Panc1 (cell line): ENCODE data around the gene MYCBPAP. TPM values are rescaled to one million over a fixed set of nuclear protein-coding genes. Genes with fewer than 3 reads are reported as not detected.

Source experiments
- ATAC-seq: fragments of 200-7000 bp; cut with Tn5 transposase; 2 replicates; pipeline ENCODE4 v1.9.1; 2020; ENCODE audit warnings: mild to moderate bottlenecking, moderate library complexity
- BruUV-seq: library from RNA; stranded (reverse); fragments of 400-500 nt; replicated peaks from 2 replicates; lab custom pipeline; 2021; lab: Mats Ljungman, UMichigan
- CTCF ChIA-PET: fragments of 300-600 bp; sonication (Branson Sonifier 250); formaldehyde crosslinking; loops from one replicate; lab custom pipeline; 2022; ENCODE audit warnings: antibody characterized with exemption; lab: Charles Lee
- POLR2A ChIA-PET: fragments of 300-600 bp; sonication (Branson Sonifier 250); formaldehyde crosslinking; loops from one replicate; lab custom pipeline; 2022; ENCODE audit warnings: antibody characterized with exemption; lab: Charles Lee
- DNase-seq: peaks from one replicate; pipeline ENCODE4 v3.0.0-alpha.2; 2010; ENCODE audit warnings: low read depth, low spot score
- H3K27ac ChIP-seq: 2 replicates; pipeline ENCODE4 v1.5.1; 2011; ENCODE audit warnings: mild to moderate bottlenecking, low read length, inconsistent platforms
- H3K27me3 ChIP-seq: fragments of 200-500 bp; sonication (Bioruptor generic); 2 replicates; pipeline ENCODE4 v1.6.0; 2014; ENCODE audit warnings: low read length, inconsistent platforms; ENCODE audit not compliant: control insufficient read depth, insufficient read depth
- H3K36me3 ChIP-seq: fragments of 200-500 bp; sonication (Bioruptor generic); 2 replicates; pipeline ENCODE4 v1.5.1; 2014; ENCODE audit warnings: inconsistent platforms, mild to moderate bottlenecking, low read length, moderate library complexity; ENCODE audit not compliant: control insufficient read depth, insufficient read depth
- H3K4me1 ChIP-seq: 2 replicates; pipeline ENCODE4 v1.5.1; 2011; ENCODE audit warnings: inconsistent platforms, mild to moderate bottlenecking, low read length, moderate library complexity; ENCODE audit not compliant: control insufficient read depth, insufficient read depth
- H3K4me3 ChIP-seq, 2 experiments: 2 replicates each; pipeline ENCODE4 v1.5.1; 2011 to 2012; ENCODE audit warnings: low read depth in 2 of 2, low read length in 2 of 2, mild to moderate bottlenecking in 2 of 2, inconsistent platforms in 1 of 2, moderate library complexity in 1 of 2
- H3K9me3 ChIP-seq: fragments of 200-500 bp; sonication (Bioruptor generic); 2 replicates; pipeline ENCODE4 v1.5.1; 2014; ENCODE audit warnings: low read depth, mild to moderate bottlenecking, inconsistent platforms, low read length, moderate library complexity; ENCODE audit not compliant: control insufficient read depth, insufficient read depth
- POLR2AphosphoS5 ChIP-seq: IDR thresholded peaks from 2 replicates; pipeline ENCODE4 v1.6.1; 2012; ENCODE audit warnings: mild to moderate bottlenecking, low read depth, low read length, moderate library complexity
- SIN3A ChIP-seq: IDR thresholded peaks from 2 replicates; pipeline ENCODE4 v1.6.1; 2012; ENCODE audit warnings: low read depth, mild to moderate bottlenecking, low read length, moderate library complexity, borderline replicate concordance; ENCODE audit not compliant: insufficient read depth
- TCF7L2 ChIP-seq: IDR thresholded peaks from 2 replicates; pipeline ENCODE4 v1.6.1; 2011; ENCODE audit warnings: mild to moderate bottlenecking, low read depth, low read length, inconsistent platforms
- in situ Hi-C: cut with HindIII; loops from 2 replicates; pipeline ENCODE4 v1.10.0; 2016; ENCODE audit warnings: low sequenced_read_pairs, low pct_unique_long_range_greater_than_20kb
- intact Hi-C: fragments of 100-400 bp; cut with micrococcal nuclease; formaldehyde crosslinking; loops from one replicate; pipeline ENCODE4 v1.10.0; 2022; ENCODE audit not compliant: unreplicated experiment
- total RNA-seq: library from RNA; stranded (reverse); gene quantifications from one replicate; pipeline ENCODE4 v1.2.1, GENCODE V29; 2021; ENCODE audit not compliant: unreplicated experiment
- TF ChIP-seq, protein P1 (sequence below), 2 experiments: IDR thresholded peaks; 2 replicates each; pipeline ENCODE4 v1.6.1; 2011 to 2012; ENCODE audit warnings: low read depth in 2 of 2, control low read depth in 1 of 2, low read length in 1 of 2, mild to moderate bottlenecking in 1 of 2, moderate library complexity in 1 of 2; ENCODE audit not compliant: insufficient read depth in 1 of 2
- TF ChIP-seq, protein P2 (sequence below): fragments of 450-650 bp; IDR thresholded peaks from 2 replicates; pipeline ENCODE4 v1.5.1; 2017; ENCODE audit warnings: mild to moderate bottlenecking

The MYCBPAP gene
- total RNA-seq, 1 experiment from 2014 or later, result 2.2 TPM

DNA sequence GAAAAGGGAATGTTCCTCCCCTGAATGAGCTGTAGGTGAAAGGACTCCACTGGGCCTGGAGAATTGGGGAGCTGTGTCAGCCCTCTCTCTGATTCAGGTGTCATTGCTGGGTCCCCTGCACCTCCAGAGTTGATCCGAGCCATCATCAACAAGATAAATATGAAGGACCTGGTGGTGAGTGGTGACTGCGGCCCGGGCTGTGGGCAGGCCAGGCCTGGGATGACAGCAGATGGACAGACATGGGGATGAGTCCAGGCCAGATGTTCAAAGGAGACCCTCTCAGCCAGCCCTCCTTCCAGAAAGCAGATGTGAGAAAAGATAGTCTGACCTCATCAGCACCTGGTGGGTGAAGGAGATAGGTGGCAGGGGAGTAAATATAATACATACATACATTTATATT is 44.1 kb upstream of the MYCBPAP start:
- no peaks in the 10 kb centered on the region for H3K4me1 ChIP-seq
- H3K36me3 ChIP-seq, result no peaks in the 10 kb centered on the region
- no peak overlapping the region for H3K4me3 ChIP-seq
- DNase-seq (no peak), ATAC-seq (no peak)
- no peaks in the 10 kb centered on the region for H3K27me3 ChIP-seq
- no peak overlapping the region for H3K27ac ChIP-seq
- intact Hi-C loops (no loop called here), in situ Hi-C loops (no loop called here)
- no peaks in the 10 kb centered on the region for H3K9me3 ChIP-seq
- ChIA-PET POLR2A (no interaction called here), CTCF (interaction anchor here (0.7 kb wide), 1 partner anchor 11 kb away, joined by 3 read pairs; no protein-coding TSS in a partner anchor)
- no TSS peak for BruUV-seq
- TF ChIP-seq, protein P1, sequence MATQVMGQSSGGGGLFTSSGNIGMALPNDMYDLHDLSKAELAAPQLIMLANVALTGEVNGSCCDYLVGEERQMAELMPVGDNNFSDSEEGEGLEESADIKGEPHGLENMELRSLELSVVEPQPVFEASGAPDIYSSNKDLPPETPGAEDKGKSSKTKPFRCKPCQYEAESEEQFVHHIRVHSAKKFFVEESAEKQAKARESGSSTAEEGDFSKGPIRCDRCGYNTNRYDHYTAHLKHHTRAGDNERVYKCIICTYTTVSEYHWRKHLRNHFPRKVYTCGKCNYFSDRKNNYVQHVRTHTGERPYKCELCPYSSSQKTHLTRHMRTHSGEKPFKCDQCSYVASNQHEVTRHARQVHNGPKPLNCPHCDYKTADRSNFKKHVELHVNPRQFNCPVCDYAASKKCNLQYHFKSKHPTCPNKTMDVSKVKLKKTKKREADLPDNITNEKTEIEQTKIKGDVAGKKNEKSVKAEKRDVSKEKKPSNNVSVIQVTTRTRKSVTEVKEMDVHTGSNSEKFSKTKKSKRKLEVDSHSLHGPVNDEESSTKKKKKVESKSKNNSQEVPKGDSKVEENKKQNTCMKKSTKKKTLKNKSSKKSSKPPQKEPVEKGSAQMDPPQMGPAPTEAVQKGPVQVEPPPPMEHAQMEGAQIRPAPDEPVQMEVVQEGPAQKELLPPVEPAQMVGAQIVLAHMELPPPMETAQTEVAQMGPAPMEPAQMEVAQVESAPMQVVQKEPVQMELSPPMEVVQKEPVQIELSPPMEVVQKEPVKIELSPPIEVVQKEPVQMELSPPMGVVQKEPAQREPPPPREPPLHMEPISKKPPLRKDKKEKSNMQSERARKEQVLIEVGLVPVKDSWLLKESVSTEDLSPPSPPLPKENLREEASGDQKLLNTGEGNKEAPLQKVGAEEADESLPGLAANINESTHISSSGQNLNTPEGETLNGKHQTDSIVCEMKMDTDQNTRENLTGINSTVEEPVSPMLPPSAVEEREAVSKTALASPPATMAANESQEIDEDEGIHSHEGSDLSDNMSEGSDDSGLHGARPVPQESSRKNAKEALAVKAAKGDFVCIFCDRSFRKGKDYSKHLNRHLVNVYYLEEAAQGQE (IDR thresholded peaks at IDR 0.05; ENCODE audit: insufficient read depth in 1 of 2, low read depth in 2 of 2, low read length in 1 of 2), result no peak
- no peak for TF ChIP-seq POLR2AphosphoS5

DNA sequence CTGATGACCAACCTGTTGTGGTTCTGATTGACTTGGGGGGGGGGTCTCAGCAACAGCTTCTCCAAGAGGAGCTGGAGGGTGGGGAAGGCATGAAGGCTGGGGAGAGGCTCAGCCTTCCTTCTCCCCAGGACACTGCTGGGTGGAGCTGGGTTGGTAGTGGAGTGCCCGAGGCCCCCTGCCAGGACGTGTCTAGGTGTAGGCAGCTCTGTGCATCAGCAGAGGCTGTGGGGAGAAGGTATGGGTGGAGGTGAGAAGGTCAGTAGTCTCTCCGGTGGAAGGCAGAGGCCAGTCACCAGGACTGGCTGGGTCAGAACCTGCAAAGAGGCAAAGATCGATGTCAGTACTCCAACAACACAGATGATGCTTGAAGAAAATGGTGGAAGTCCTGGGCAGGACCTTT is 43.5 kb upstream of the MYCBPAP start:
- Histone ChIP-seq H3K36me3 (no peaks in the 10 kb centered on the region), H3K4me3 (no peak overlapping the region), H3K27ac (no peak overlapping the region), H3K27me3 (no peaks in the 10 kb centered on the region), H3K4me1 (no peaks in the 10 kb centered on the region), H3K9me3 (no peaks in the 10 kb centered on the region)
- DNase-seq (no peak), ATAC-seq (no peak)
- POLR2A ChIA-PET, result no interaction called here
- CTCF ChIA-PET, result interaction anchor here (0.7 kb wide), 1 partner anchor 11 kb away, joined by 3 read pairs; no protein-coding TSS in a partner anchor
- BruUV-seq, result no TSS peak
- intact Hi-C loops, result no loop called here
- in situ Hi-C loops, result no loop called here
- TF ChIP-seq POLR2AphosphoS5 (no peak), SIN3A (no peak), TCF7L2 (no peak)
- TF ChIP-seq, protein P2, sequence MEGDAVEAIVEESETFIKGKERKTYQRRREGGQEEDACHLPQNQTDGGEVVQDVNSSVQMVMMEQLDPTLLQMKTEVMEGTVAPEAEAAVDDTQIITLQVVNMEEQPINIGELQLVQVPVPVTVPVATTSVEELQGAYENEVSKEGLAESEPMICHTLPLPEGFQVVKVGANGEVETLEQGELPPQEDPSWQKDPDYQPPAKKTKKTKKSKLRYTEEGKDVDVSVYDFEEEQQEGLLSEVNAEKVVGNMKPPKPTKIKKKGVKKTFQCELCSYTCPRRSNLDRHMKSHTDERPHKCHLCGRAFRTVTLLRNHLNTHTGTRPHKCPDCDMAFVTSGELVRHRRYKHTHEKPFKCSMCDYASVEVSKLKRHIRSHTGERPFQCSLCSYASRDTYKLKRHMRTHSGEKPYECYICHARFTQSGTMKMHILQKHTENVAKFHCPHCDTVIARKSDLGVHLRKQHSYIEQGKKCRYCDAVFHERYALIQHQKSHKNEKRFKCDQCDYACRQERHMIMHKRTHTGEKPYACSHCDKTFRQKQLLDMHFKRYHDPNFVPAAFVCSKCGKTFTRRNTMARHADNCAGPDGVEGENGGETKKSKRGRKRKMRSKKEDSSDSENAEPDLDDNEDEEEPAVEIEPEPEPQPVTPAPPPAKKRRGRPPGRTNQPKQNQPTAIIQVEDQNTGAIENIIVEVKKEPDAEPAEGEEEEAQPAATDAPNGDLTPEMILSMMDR, result no peak
- TF ChIP-seq, protein P1 (IDR thresholded peaks at IDR 0.05; ENCODE audit: insufficient read depth in 1 of 2, low read depth in 2 of 2, low read length in 1 of 2), result no peak
